ENCODE results near the gene XRCC4. TPM values are rescaled to one million over a fixed set of nuclear protein-coding genes. Genes with fewer than 3 reads are reported as not detected.

The XRCC4 gene
- total RNA-seq, 5 donors from 2014 or later (not counting 1 experiment from before 2014, with no cell fraction given): 3.5 to 5.1 (median 4.2) TPM

- no peaks in the 10 kb centered on the region for H3K36me3 ChIP-seq (ENCODE audit: control insufficient read depth in 2 of 2, extremely low read depth in 1 of 2, insufficient read depth in 1 of 2, low read length in 1 of 2)
- ChIA-PET CTCF (no interaction called here), POLR2A (interaction anchor here (0.6 to 0.7 kb wide), 2 partner anchors 114 to 208 kb away, joined by 3 to 6 read pairs; no protein-coding TSS in a partner anchor)
- no peaks in the 10 kb centered on the region for H3K4me1 ChIP-seq (ENCODE audit: control insufficient read depth in 1 of 2, extremely low read depth in 1 of 2, insufficient read depth in 2 of 2, low read length in 2 of 2)
- H3K4me3 ChIP-seq (ENCODE audit: control insufficient read depth in 1 of 2, extremely low read depth in 1 of 2, low read length in 1 of 2): no peak overlapping the region
- Mint-ChIP-seq H3K4me1 (no peaks in the 10 kb centered on the region), H3K36me3 (peaks cover 5% of the 10 kb centered on the region), H3K27ac (no peak overlapping the region), H3K9me3 (peaks cover 0 to 3% (median 0%) of the 10 kb centered on the region in 3 donors), H3K4me3 (no peak overlapping the region), H3K27me3 (no peaks in the 10 kb centered on the region)
- ATAC-seq (replicated peaks in 1 of 4) (no peak), DNase-seq (no peak)
- H3K27ac ChIP-seq (ENCODE audit: low read length): no peak overlapping the region
- H3K9me3 ChIP-seq: no peaks in the 10 kb centered on the region
- H3K27me3 ChIP-seq (replicated peaks in 1 of 2; ENCODE audit: control insufficient read depth in 2 of 2, extremely low read depth in 1 of 2, insufficient read depth in 2 of 2, low read length in 1 of 2): no peaks in the 10 kb centered on the region
- WGBS (ENCODE audit: insufficient coverage): no CpG with 5 or more reads among the region's 2 CpGs
Measured at GRCh38 chr5:83281176-83281575, 203.8 kb downstream of the XRCC4 start.

GRCh38 chr5:83281658-83282057 lies 204.3 kb downstream of the XRCC4 start:
- ChIA-PET POLR2A (interaction anchor here in 1 of 2 donors (0.7 kb wide), 1 partner anchor 115 kb away, joined by 3 read pairs; no protein-coding TSS in a partner anchor), CTCF (no interaction called here)
- no peak overlapping the region for H3K27ac Mint-ChIP-seq
- no peaks in the 10 kb centered on the region for H3K9me3 ChIP-seq
- DNase-seq: no peak
- no peak overlapping the region for H3K4me3 Mint-ChIP-seq
- peaks cover 5% of the 10 kb centered on the region for H3K36me3 Mint-ChIP-seq
- H3K4me1 ChIP-seq (ENCODE audit: control insufficient read depth in 1 of 2, extremely low read depth in 1 of 2, insufficient read depth in 2 of 2, low read length in 2 of 2): no peaks in the 10 kb centered on the region
- peaks cover 0 to 4% (median 0%) of the 10 kb centered on the region in 3 donors for H3K9me3 Mint-ChIP-seq
- no peak for ATAC-seq (replicated peaks in 1 of 4)
- H3K4me1 Mint-ChIP-seq: no peaks in the 10 kb centered on the region
- no peak overlapping the region for H3K4me3 ChIP-seq (ENCODE audit: control insufficient read depth in 1 of 2, extremely low read depth in 1 of 2, low read length in 1 of 2)
- H3K27me3 Mint-ChIP-seq: no peaks in the 10 kb centered on the region
- H3K36me3 ChIP-seq (ENCODE audit: control insufficient read depth in 2 of 2, extremely low read depth in 1 of 2, insufficient read depth in 1 of 2, low read length in 1 of 2): no peaks in the 10 kb centered on the region
- no peak overlapping the region for H3K27ac ChIP-seq (ENCODE audit: low read length)
- no peaks in the 10 kb centered on the region for H3K27me3 ChIP-seq (replicated peaks in 1 of 2; ENCODE audit: control insufficient read depth in 2 of 2, extremely low read depth in 1 of 2, insufficient read depth in 2 of 2, low read length in 1 of 2)

GRCh38 chr5:83283761-83284160 lies 206.4 kb downstream of the XRCC4 start:
- H3K4me1 ChIP-seq (ENCODE audit: control insufficient read depth in 1 of 2, extremely low read depth in 1 of 2, insufficient read depth in 2 of 2, low read length in 2 of 2): no peaks in the 10 kb centered on the region
- H3K4me3 ChIP-seq (ENCODE audit: control insufficient read depth in 1 of 2, extremely low read depth in 1 of 2, low read length in 1 of 2): no peak overlapping the region
- WGBS (ENCODE audit: insufficient coverage): no CpG with 5 or more reads among the region's 3 CpGs
- ATAC-seq (replicated peaks in 1 of 4) (no peak), DNase-seq (no peak)
- H3K27me3 ChIP-seq (replicated peaks in 1 of 2; ENCODE audit: control insufficient read depth in 2 of 2, extremely low read depth in 1 of 2, insufficient read depth in 2 of 2, low read length in 1 of 2): no peaks in the 10 kb centered on the region
- Mint-ChIP-seq H3K27me3 (no peaks in the 10 kb centered on the region), H3K27ac (no peak overlapping the region), H3K4me1 (no peaks in the 10 kb centered on the region), H3K9me3 (peaks cover 0 to 8% (median 0%) of the 10 kb centered on the region in 3 donors), H3K4me3 (no peak overlapping the region), H3K36me3 (peaks cover 8% of the 10 kb centered on the region)
- no peaks in the 10 kb centered on the region for H3K9me3 ChIP-seq
- no peaks in the 10 kb centered on the region for H3K36me3 ChIP-seq (ENCODE audit: control insufficient read depth in 2 of 2, extremely low read depth in 1 of 2, insufficient read depth in 1 of 2, low read length in 1 of 2)
- CTCF ChIA-PET: no interaction called here
- no peak overlapping the region for H3K27ac ChIP-seq (ENCODE audit: low read length)
- POLR2A ChIA-PET: no interaction called here

- ChIA-PET CTCF (no interaction called here), POLR2A (no interaction called here)
- Histone ChIP-seq H3K27ac (ENCODE audit: low read length) (no peak overlapping the region), H3K27me3 (replicated peaks in 1 of 2; ENCODE audit: control insufficient read depth in 2 of 2, extremely low read depth in 1 of 2, insufficient read depth in 2 of 2, low read length in 1 of 2) (no peaks in the 10 kb centered on the region), H3K9me3 (no peaks in the 10 kb centered on the region), H3K4me3 (ENCODE audit: control insufficient read depth in 1 of 2, extremely low read depth in 1 of 2, low read length in 1 of 2) (no peak overlapping the region), H3K36me3 (ENCODE audit: control insufficient read depth in 2 of 2, extremely low read depth in 1 of 2, insufficient read depth in 1 of 2, low read length in 1 of 2) (no peaks in the 10 kb centered on the region), H3K4me1 (ENCODE audit: control insufficient read depth in 1 of 2, extremely low read depth in 1 of 2, insufficient read depth in 2 of 2, low read length in 2 of 2) (no peaks in the 10 kb centered on the region)
- no peak overlapping the region for H3K4me3 Mint-ChIP-seq
- peaks cover 0 to 17% (median 1%) of the 10 kb centered on the region in 3 donors for H3K9me3 Mint-ChIP-seq
- peaks cover 7% of the 10 kb centered on the region for H3K36me3 Mint-ChIP-seq
- no peaks in the 10 kb centered on the region for H3K4me1 Mint-ChIP-seq
- WGBS (ENCODE audit: insufficient coverage): 91% methylated on average over 7 of the region's 7 CpGs
- no peak for ATAC-seq (replicated peaks in 1 of 4)
- no peak for DNase-seq
- no peaks in the 10 kb centered on the region for H3K27me3 Mint-ChIP-seq
- H3K27ac Mint-ChIP-seq: no peak overlapping the region
Measured at GRCh38 chr5:83285661-83286398, 208.5 kb downstream of the XRCC4 start.

GRCh38 chr5:83294246-83294645 lies 216.9 kb downstream of the XRCC4 start:
- no peak for ATAC-seq (replicated peaks in 1 of 4)
- WGBS (ENCODE audit: insufficient coverage): 100% methylated on average over 1 of the region's 2 CpGs
- Mint-ChIP-seq H3K4me3 (no peak overlapping the region), H3K36me3 (peaks cover 5% of the 10 kb centered on the region), H3K27ac (no peak overlapping the region), H3K27me3 (no peaks in the 10 kb centered on the region), H3K4me1 (no peaks in the 10 kb centered on the region), H3K9me3 (peaks cover under 1 to 9% (median 1%) of the 10 kb centered on the region in 3 donors)
- Histone ChIP-seq H3K4me1 (ENCODE audit: control insufficient read depth in 1 of 2, extremely low read depth in 1 of 2, insufficient read depth in 2 of 2, low read length in 2 of 2) (no peaks in the 10 kb centered on the region), H3K4me3 (ENCODE audit: control insufficient read depth in 1 of 2, extremely low read depth in 1 of 2, low read length in 1 of 2) (no peak overlapping the region), H3K36me3 (ENCODE audit: control insufficient read depth in 2 of 2, extremely low read depth in 1 of 2, insufficient read depth in 1 of 2, low read length in 1 of 2) (no peaks in the 10 kb centered on the region), H3K27me3 (replicated peaks in 1 of 2; ENCODE audit: control insufficient read depth in 2 of 2, extremely low read depth in 1 of 2, insufficient read depth in 2 of 2, low read length in 1 of 2) (no peaks in the 10 kb centered on the region), H3K27ac (ENCODE audit: low read length) (no peak overlapping the region), H3K9me3 (no peaks in the 10 kb centered on the region)
- POLR2A ChIA-PET: no interaction called here
- CTCF ChIA-PET: interaction anchor here in 1 of 2 donors (0.6 kb wide), 1 partner anchor 427 kb away, joined by 4 read pairs; no protein-coding TSS in a partner anchor
- no peak for DNase-seq

- no peak for DNase-seq
- H3K9me3 Mint-ChIP-seq: peaks cover 4 to 15% (median 6%) of the 10 kb centered on the region in 3 donors
- H3K27ac Mint-ChIP-seq: no peak overlapping the region
- ChIA-PET CTCF (no interaction called here), POLR2A (interaction anchor here in 1 of 2 donors (0.7 kb wide), 1 partner anchor 184 kb away, joined by 3 read pairs; no protein-coding TSS in a partner anchor)
- Histone ChIP-seq H3K4me1 (ENCODE audit: control insufficient read depth in 1 of 2, extremely low read depth in 1 of 2, insufficient read depth in 2 of 2, low read length in 2 of 2) (no peaks in the 10 kb centered on the region), H3K36me3 (ENCODE audit: control insufficient read depth in 2 of 2, extremely low read depth in 1 of 2, insufficient read depth in 1 of 2, low read length in 1 of 2) (no peaks in the 10 kb centered on the region), H3K27me3 (replicated peaks in 1 of 2; ENCODE audit: control insufficient read depth in 2 of 2, extremely low read depth in 1 of 2, insufficient read depth in 2 of 2, low read length in 1 of 2) (peaks cover 0 to 4% of the 10 kb centered on the region in 2 experiments), H3K4me3 (ENCODE audit: control insufficient read depth in 1 of 2, extremely low read depth in 1 of 2, low read length in 1 of 2) (no peak overlapping the region), H3K9me3 (no peaks in the 10 kb centered on the region), H3K27ac (ENCODE audit: low read length) (no peak overlapping the region)
- no peak for ATAC-seq (replicated peaks in 1 of 4)
- H3K36me3 Mint-ChIP-seq: peaks cover 8% of the 10 kb centered on the region
- H3K4me3 Mint-ChIP-seq: no peak overlapping the region
- H3K27me3 Mint-ChIP-seq: no peaks in the 10 kb centered on the region
- peaks cover 0 to 1% (median 0%) of the 10 kb centered on the region in 3 donors for H3K4me1 Mint-ChIP-seq
- no CpG with 5 or more reads among the region's 2 CpGs for WGBS (ENCODE audit: insufficient coverage)
Measured at GRCh38 chr5:83299353-83299752, 222.0 kb downstream of the XRCC4 start.

All from T-cell (primary cell).